ENCODE measurements around the gene OR9Q2.

The OR9Q2 gene

GRCh38 chr11:58195939-58196338 lies 7.1 kb downstream of the OR9Q2 start:
- TF ChIP-seq ZNF70 (CRISPR knock-in tag; IDR thresholded peaks at IDR 0.05), result no peak
- TF ChIP-seq OSR1 (CRISPR knock-in tag; IDR thresholded peaks at IDR 0.05), result no peak
- no peak for TF ChIP-seq ZFP3 (CRISPR knock-in tag; IDR thresholded peaks at IDR 0.05)
- TF ChIP-seq, protein P1, sequence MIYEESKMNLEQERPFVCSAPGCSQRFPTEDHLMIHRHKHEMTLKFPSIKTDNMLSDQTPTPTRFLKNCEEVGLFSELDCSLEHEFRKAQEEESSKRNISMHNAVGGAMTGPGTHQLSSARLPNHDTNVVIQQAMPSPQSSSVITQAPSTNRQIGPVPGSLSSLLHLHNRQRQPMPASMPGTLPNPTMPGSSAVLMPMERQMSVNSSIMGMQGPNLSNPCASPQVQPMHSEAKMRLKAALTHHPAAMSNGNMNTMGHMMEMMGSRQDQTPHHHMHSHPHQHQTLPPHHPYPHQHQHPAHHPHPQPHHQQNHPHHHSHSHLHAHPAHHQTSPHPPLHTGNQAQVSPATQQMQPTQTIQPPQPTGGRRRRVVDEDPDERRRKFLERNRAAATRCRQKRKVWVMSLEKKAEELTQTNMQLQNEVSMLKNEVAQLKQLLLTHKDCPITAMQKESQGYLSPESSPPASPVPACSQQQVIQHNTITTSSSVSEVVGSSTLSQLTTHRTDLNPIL (CRISPR knock-in tag; IDR thresholded peaks at IDR 0.05; ENCODE audit: low read depth), result no peak
- TF ChIP-seq ZFP30 (CRISPR knock-in tag; IDR thresholded peaks at IDR 0.05), result no peak
- no peak for TF ChIP-seq RARB (CRISPR knock-in tag; IDR thresholded peaks at IDR 0.05)
- TF ChIP-seq ESRRG (CRISPR knock-in tag; IDR thresholded peaks at IDR 0.05), result no peak
- TF ChIP-seq ARNTL (CRISPR knock-in tag; IDR thresholded peaks at IDR 0.05; ENCODE audit: borderline replicate concordance, low read depth), result no peak
- no peak for TF ChIP-seq TSHZ2 (CRISPR knock-in tag; IDR thresholded peaks at IDR 0.05)
- no peak for TF ChIP-seq CSDC2 (CRISPR knock-in tag; IDR thresholded peaks at IDR 0.05)
- no peak for TF ChIP-seq ZNF8 (CRISPR knock-in tag; IDR thresholded peaks at IDR 0.05)
- no peak for TF ChIP-seq CSRNP3 (CRISPR knock-in tag; IDR thresholded peaks at IDR 0.05)
- TF ChIP-seq ZC3H10 (CRISPR knock-in tag; IDR thresholded peaks at IDR 0.05), result no peak
- TF ChIP-seq ZNF565 (CRISPR knock-in tag; conservative IDR thresholded peaks at IDR 0.05; ENCODE audit: low read depth), result no peak
- no peak for TF ChIP-seq GLIS3 (CRISPR knock-in tag; IDR thresholded peaks at IDR 0.05)
- TF ChIP-seq, protein P2, sequence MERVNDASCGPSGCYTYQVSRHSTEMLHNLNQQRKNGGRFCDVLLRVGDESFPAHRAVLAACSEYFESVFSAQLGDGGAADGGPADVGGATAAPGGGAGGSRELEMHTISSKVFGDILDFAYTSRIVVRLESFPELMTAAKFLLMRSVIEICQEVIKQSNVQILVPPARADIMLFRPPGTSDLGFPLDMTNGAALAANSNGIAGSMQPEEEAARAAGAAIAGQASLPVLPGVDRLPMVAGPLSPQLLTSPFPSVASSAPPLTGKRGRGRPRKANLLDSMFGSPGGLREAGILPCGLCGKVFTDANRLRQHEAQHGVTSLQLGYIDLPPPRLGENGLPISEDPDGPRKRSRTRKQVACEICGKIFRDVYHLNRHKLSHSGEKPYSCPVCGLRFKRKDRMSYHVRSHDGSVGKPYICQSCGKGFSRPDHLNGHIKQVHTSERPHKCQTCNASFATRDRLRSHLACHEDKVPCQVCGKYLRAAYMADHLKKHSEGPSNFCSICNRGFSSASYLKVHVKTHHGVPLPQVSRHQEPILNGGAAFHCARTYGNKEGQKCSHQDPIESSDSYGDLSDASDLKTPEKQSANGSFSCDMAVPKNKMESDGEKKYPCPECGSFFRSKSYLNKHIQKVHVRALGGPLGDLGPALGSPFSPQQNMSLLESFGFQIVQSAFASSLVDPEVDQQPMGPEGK (CRISPR knock-in tag; IDR thresholded peaks at IDR 0.05; ENCODE audit: borderline replicate concordance), result no peak
- TF ChIP-seq, protein P3, sequence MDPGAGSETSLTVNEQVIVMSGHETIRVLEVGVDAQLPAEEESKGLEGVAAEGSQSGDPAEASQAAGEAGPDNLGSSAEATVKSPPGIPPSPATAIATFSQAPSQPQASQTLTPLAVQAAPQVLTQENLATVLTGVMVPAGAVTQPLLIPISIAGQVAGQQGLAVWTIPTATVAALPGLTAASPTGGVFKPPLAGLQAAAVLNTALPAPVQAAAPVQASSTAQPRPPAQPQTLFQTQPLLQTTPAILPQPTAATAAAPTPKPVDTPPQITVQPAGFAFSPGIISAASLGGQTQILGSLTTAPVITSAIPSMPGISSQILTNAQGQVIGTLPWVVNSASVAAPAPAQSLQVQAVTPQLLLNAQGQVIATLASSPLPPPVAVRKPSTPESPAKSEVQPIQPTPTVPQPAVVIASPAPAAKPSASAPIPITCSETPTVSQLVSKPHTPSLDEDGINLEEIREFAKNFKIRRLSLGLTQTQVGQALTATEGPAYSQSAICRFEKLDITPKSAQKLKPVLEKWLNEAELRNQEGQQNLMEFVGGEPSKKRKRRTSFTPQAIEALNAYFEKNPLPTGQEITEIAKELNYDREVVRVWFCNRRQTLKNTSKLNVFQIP (CRISPR knock-in tag; IDR thresholded peaks at IDR 0.05; ENCODE audit: borderline replicate concordance, low read depth), result no peak
- no peak for TF ChIP-seq TOX (CRISPR knock-in tag; IDR thresholded peaks at IDR 0.05; ENCODE audit: borderline replicate concordance)
- no peak for TF ChIP-seq ISL1 (CRISPR knock-in tag; IDR thresholded peaks at IDR 0.05)

DNA sequence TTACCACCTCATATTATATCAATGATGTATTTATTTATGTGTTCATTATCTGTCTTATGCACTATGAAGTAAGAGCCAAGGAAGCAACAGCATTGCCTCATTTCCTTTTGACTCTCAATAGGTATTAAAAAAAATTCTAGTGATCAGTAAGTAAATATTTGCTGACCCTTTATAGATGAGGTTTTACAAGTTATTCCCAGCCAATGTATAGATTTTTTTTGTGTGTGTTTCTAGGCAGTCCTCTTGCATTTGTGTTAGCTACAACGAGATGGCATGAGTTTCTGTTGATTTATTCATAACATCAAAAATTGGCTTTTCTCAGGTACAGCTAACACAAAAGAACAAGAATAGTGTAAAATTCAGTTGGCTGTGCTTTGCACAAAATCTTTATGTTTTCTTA lies 10.4 kb downstream of the OR9Q2 start:
- no peak for ATAC-seq
- TF ChIP-seq, protein P2 (CRISPR knock-in tag; IDR thresholded peaks at IDR 0.05; ENCODE audit: borderline replicate concordance), result no peak
- no peak for TF ChIP-seq TOX (CRISPR knock-in tag; IDR thresholded peaks at IDR 0.05; ENCODE audit: borderline replicate concordance)
- no peak for TF ChIP-seq GLIS3 (CRISPR knock-in tag; IDR thresholded peaks at IDR 0.05)
- TF ChIP-seq ZC3H10 (CRISPR knock-in tag; IDR thresholded peaks at IDR 0.05), result no peak
- no peak for TF ChIP-seq RARB (CRISPR knock-in tag; IDR thresholded peaks at IDR 0.05)

More at GRCh38 chr11:58195939-58196338, 7.1 kb downstream of the OR9Q2 start:
- ATAC-seq, result no peak

- no peak for ATAC-seq
- no peak for TF ChIP-seq ZNF70 (CRISPR knock-in tag; IDR thresholded peaks at IDR 0.05)
- no peak for TF ChIP-seq ZFP3 (CRISPR knock-in tag; IDR thresholded peaks at IDR 0.05)
- no peak for TF ChIP-seq TOX (CRISPR knock-in tag; IDR thresholded peaks at IDR 0.05; ENCODE audit: borderline replicate concordance)
- TF ChIP-seq CSDC2 (CRISPR knock-in tag; IDR thresholded peaks at IDR 0.05), result no peak
- no peak for TF ChIP-seq ZNF8 (CRISPR knock-in tag; IDR thresholded peaks at IDR 0.05)
- TF ChIP-seq GLIS3 (CRISPR knock-in tag; IDR thresholded peaks at IDR 0.05), result no peak
- TF ChIP-seq, protein P2 (CRISPR knock-in tag; IDR thresholded peaks at IDR 0.05; ENCODE audit: borderline replicate concordance), result no peak
- TF ChIP-seq OSR1 (CRISPR knock-in tag; IDR thresholded peaks at IDR 0.05), result no peak
- no peak for TF ChIP-seq BACH2 (CRISPR knock-in tag; IDR thresholded peaks at IDR 0.05; ENCODE audit: borderline replicate concordance)
- no peak for TF ChIP-seq PPARA (CRISPR knock-in tag; IDR thresholded peaks at IDR 0.05; ENCODE audit: borderline replicate concordance)
- no peak for TF ChIP-seq ZC3H10 (CRISPR knock-in tag; IDR thresholded peaks at IDR 0.05)
- TF ChIP-seq, protein P1 (CRISPR knock-in tag; IDR thresholded peaks at IDR 0.05; ENCODE audit: low read depth), result no peak
- no peak for TF ChIP-seq ISL1 (CRISPR knock-in tag; IDR thresholded peaks at IDR 0.05)
- no peak for TF ChIP-seq SNAI2 (CRISPR knock-in tag; IDR thresholded peaks at IDR 0.05)
- TF ChIP-seq ARNTL (CRISPR knock-in tag; IDR thresholded peaks at IDR 0.05; ENCODE audit: borderline replicate concordance, low read depth), result no peak
- no peak for TF ChIP-seq RARB (CRISPR knock-in tag; IDR thresholded peaks at IDR 0.05)
These were observed 15.2 kb downstream of the OR9Q2 start, which contains the start of gene OR1S2 for GRCh38 chr11:58204042-58204441. Gene OR1S2, minus strand, starts transcription at chr11:58204142. Its CDS starts 0 bp downstream, at chr11:58204142.
